T1000 (cell line): Measurements from ENCODE around the gene SMAD5.

Experiments
- DNase-seq: peaks from one replicate; lab custom pipeline; 2025; ENCODE audit warnings: mixed read lengths; lab: John Stamatoyannopoulos, UW

SMAD5 gene

DNA sequence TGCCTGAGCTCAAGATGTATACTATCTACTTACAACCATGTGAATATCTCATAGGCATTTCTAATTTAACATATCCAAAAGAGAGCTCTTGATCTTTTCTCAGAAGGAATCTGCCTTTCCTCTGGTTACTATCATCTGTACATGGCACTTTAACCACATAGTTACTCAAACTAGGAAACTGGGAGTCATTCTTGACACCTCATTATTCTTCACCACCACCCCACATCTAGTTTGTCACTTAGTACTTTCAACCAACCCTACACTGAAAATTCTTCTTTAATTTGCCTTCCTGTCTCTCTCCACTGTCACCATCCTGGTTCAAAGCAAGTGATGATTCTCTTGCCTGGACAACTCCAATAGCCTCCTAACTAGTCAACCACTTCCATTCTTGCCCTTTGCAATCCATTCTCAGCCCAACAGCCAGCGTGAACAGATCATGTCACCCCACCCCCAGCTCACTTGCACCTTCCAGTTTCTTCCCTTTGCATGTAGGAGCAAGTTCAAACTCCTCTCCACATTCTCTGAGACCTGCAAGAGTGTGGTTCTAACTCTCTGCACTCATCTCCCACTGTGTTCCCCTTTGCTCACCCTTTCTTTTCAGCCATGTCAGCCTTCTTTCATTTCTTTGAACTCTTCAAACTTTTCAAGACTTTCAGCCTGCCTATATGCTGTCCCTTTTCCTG, 17.3 kb upstream of the SMAD5 start:
- DNase-seq, result no peak

DNA sequence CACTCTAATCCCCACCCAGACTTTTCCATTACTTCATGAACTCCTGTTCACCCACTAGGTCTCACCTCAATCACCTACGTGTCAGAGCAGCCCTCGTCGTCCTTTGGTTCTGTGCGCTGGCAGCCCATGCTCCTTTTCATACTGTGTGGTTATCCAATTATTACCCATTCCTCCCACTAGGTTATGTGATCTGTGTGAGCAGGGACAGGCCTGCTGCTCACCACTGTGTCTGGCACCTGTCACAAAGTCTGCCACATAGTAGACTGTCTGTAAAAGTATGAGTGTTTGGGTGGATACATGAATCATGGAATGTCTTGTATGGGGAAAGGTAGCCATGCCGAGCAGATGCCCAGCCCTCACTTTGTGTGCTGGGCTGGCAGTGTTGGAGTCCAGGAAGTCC, 12.1 kb upstream of the SMAD5 start:
- DNase-seq, result no peak

DNA sequence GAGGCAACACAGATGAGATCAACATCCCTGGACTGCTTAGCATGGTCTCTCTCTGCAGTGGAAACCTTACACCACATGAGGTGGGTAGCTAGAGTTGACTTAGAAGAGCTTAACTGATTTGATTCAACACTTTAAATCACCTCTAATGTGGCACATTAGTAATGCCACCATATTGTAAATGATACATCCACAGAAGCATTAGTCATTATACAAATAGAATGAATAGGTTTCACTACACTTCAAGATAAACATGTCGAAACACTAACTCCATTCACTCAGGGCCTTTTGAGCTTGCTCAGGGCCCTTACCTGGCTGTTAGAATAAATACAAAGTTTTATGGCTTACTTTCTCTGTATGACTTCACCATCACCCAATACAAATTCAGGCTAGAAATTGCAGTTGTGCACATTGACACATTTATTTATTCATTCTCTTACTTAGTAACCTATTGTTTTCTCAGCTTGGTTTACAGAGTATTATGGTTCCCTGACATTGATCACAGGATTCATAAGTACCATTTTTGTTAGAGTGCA, 9.3 kb upstream of the SMAD5 start:
- no peak for DNase-seq

DNA sequence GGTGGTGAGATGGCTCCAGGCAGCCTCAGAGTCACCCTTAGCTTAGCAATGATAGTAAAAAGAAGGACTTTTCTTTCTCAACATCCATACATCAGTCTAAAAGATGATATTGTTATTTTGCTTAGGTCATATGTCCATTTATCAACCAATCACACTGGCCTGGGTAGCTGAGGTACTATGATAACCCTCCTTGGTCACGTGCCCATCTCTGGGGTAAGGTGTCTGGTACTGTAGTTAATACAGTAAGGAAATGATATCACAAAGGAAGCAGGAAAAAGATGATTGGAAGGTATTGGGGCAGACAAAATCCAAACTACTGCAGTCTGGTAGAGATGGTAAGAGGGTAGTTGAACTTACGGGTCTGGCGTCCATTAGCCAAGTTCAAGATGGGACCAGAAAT, 5.1 kb upstream of the SMAD5 start:
- DNase-seq, result no peak

DNA sequence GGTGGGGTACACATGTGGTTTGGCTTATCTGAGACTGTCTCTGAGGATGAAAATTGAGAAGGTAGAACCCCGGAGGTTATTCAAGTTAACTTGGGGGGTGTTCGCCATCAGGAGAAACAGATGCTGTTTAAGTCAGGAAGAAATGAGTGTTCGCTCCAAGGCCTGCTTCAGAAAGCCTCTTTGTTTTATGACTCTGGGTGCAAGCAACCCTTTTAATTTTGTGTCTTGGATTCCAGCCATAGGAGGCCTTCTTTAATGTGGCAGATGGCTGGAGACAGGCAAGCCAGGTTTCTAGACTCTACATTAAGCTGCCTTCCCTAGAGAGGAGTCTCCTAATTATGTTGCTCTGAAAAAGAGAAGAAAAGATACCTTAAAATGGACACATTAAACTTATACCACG, 4.2 kb upstream of the SMAD5 start:
- no peak for DNase-seq

DNA sequence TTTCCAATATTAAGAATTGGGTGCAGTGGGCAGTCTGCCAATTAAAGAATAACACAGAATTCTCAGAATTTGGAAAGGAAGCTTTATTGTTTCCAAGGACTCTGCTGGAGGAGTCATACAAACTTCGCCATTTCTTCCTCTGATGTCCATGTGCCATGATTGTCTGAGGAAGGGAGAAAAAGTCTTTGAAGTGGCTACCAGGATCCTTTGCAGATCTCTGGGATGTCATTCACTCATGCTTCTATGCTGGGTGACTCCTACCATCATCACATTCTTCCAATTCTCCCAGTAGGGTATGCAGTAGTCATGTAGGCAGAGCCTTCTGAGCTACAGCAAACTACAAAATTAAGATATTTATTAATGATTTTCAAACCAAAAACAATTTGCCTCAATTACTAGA, 3.2 kb upstream of the SMAD5 start:
- no peak for DNase-seq

DNA sequence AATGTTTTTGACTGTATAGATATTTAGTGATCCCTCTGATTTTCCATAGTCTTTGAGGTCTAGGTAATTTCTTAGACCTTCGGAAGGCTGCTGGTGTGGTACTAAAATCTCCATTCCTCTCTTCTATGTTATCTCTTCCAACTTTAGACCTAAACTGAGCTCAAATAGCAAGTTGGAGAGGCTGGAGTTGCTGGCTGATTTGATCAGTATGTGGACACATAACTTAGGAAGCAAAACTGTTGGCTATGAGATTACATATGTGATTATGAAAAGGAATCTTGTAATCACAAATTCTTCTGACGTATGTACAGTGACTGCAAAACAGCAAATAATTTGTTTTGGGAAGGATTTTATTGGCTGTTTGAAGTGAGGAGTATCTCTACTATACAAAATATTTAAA, 2.1 kb upstream of the SMAD5 start:
- DNase-seq, result no peak

DNA sequence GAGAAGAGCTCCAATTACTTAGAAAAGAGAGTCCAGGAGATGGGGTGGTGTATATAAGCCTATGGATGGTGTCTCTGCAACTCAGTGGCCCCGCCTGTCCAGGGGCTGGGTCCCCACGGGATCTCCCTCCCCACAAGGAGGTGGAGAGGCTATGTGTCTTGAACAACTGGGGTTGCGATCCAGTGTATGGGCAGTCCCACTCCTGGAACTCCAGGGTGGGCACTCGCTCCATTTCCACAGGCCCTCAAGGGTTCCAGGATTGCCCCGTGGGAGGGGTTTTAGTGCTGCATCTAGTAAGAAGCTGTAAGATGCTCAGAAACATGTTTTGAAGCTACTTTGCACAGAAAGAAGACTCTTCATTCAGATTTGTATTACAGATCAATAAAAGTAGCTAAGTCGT, 558 bp upstream of the SMAD5 start:
- no peak for DNase-seq

DNA sequence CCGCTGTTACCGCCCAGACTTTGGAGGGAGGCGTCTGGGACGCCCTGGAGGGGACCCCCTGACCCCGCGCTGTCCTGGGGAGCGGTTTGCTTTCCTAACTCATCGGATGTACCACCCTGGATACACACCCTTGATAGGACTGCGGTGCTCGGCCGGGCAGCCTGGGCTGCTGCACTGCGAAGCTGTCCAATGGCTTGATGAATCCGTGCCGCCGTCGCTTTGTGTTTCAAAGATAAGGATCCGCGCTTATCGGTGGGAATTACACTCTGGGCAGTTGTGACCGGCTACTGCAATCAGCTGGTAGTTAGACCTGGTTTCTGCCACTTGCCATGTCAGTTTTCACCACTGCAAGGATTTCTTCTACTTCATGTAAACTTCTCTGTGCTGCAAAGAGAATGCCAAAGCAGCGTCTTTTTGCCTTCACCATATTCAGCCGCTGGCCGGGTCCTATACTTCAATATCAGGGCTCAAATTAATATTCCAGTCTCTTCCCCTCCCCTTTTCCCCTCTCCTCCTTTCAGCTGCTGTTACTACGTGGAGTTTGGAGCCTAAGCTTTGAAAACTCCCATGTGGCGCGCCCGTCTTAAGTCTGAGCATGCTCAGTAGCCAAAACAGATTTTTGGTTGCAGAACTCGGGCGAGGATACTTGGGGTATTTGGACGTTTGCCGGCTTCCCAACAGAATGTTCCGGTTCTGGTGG, 727 bp downstream of the SMAD5 start:
- peak; percentile 6 for DNase-seq

DNA sequence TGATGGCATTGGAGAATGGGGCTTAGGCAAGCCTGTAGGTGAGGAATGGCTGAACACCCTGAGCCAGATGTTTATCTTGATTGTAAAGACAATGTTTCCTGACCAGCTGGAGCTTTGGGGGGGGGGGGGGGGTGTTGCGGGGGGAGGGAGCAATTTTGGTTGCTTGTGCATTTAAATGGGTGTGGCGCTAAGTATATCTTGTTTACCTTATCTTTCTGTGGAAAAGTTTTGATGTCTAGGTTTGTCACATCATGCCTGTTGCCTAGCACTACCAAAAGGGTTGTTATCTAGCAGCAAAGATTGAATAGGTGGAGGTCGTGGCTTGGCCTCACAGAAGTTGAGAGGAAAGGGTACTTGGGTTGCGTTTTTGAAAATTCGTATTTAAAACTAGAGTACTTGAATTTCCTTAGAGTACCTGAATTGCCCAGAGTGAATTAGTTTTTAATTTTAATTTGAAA, 1.3 kb downstream of the SMAD5 start:
- DNase-seq, result no peak

DNA sequence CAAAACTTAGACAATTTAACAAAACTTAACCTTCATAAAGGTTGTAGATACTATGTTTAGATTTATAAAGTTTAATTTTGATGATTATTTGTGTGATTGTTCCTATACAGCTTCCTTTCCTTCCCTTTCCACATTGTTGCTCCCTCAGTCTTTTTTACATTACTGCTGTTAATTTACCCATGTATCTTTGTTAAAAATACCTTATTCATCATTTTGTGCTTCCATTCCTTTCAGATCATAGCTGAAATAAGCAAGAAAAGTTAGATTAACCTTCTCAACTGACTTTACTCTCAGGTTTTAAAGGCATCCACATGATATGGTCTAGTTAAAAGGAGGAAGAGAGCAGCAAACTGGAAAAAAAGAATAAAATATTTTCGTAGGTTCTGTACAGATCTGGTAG, 2.0 kb downstream of the SMAD5 start:
- DNase-seq, result no peak

DNA sequence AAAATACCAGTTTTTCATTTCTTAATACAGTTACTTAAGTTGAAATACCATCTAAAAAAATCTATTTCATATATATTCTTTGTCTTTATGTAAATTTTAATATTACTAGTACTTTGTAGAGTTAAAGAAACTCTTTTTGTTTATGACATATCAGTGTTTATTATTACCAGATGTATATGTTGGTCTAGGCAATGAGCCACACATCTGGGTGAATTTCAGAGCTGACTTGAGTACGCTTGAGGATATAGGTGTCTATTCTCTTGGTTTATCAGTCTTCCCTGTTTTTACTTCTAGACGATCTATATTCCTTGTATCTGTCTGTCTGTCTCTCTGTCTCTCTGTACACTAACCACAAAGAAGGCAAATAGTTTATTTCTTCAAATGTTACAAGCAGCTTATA, 2.9 kb downstream of the SMAD5 start:
- no peak for DNase-seq

DNA sequence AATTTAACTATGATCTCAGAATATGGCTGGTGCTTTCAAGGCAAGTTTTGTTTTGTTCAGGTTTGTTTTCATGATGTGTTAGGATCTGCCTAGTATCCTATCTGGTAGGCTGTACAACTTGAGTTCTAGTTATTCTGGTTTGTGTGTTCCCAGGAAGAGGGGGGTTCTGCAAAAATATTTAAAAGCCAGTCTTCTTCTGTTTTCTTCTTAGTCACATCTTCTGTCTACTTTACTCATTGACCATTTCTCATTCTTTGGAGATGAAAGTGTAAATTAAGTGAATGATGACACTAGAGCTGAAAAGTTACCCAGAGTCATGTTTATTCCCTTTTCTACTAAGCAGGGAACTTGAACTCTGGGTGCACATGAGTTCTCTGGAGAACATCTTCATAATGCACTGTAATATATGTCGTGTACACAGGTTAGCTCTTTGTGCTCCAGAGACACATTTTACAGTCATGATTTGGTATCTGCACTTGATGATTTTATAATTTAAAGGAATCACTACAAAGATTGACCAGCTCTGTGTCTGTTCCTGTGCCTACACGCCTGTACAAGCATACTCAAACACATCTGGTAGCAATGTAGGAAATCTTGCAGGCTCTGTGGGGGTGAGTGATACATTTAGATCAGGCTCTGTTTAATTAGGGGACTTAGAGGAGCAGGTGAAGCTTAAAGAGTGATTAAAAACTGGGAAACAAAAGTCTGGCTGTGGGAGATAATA, 5.0 kb downstream of the SMAD5 start:
- no peak for DNase-seq

DNA sequence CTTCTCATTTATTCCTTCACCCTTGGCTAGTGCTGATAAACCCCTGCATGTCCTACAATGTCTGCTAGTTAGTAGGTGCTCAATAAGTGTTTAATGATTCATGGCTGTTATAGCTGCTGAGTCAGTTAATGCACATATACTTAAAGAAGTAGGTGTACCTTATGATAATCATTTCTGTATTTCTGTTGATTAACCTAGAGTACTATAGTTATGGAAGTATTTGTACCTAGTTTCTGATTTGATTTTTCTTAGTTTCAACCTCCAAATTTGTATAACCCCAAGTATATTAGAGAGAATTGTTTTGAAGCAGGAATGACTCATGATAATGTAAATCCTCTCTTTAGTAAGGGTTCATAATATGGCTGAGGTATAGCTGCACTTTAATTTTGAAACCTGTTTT, 8.9 kb downstream of the SMAD5 start:
- DNase-seq, result no peak

DNA sequence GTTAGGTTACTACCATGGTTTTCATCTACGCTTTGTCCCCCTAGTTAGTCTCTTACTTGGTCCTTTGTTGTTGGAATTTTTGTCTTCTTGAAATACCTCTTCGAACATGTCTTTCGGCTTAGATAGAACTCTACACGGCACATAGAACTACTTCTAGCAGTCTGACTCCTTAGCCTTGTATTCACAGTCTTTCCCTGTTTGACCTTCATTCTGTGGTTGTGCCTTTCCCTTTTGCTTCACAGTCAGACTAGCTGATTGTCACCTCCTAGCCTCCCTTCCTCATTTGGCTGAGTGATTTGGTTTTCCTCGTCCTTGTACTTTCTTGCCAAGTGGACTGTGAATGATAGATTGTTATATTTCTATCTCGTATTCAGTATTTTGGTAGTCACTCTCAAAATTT, 10.7 kb downstream of the SMAD5 start:
- no peak for DNase-seq

DNA sequence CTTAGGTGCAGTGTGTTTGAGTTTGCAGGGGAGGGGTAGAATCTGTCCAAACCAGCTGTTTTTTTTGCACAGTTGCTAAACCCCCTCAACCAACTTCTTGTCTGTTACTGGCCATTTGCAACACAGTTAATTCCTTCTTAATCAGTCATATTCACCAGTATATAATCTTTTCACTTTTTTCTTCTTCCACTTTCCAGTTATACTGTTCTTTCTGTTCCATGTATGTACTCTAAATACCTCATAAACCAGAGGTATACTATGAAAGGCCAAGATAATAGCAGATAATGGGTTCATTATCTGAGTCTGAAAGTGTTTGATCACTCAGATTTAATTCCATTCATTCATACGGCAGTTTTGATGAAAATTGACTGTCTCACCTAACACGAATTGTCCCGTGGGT, 11.1 kb downstream of the SMAD5 start:
- DNase-seq, result no peak

DNA sequence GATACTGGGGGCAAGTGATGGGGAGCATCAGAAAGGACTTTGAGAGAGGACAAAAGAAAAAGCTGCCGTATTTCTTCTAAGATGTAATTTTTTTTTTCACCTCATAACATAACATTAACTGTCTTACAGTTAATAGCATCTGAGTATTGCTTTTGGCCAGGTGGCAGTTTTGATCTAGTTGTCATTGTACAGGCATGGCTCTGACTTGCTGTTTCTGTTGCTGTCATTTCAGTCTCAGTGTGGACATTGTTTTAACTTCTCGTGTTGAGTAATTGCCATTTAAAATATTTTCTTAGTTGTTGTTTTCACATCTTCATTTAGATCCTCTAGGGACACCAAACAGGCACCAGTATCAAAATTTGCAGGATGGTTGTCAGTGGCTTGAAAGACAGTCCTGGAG, 12.4 kb downstream of the SMAD5 start:
- no peak for DNase-seq

DNA sequence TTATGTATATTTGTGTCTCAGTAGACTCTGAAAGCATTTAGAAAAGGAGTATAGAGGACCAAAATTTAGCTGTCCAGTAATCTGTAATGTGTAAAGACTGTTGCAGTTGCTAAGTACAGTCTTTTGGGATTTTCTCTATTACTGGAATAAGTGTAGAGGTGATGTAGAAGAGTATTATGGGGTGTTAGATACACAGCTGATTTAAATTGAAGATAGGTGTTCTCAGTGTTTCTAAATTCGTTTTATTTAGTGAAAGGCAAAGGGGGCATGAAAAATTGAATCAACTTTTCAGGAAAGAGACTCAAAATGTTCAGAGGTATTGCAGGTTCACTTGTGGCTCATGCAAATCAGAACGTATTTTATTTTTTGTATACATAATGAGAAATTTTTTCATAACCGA, 13.6 kb downstream of the SMAD5 start:
- DNase-seq, result no peak

DNA sequence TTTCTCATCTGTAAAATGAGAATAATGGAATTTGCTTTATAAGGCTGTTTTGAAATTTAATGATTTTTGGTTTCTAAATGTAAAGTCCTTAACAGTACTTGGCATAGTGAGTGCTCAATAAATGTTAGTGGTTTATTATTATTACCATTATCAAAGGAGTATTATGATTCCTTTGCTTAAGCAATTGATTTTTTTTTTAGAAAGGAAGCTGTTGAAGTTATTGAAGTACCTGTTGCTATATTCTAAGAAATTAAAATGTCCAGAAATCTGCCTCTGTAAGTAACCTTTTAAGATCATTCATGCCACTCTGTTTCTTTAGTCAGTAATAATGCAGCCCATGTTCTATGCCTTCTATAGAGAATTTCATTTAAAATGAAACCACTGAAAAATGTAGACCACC, 15.0 kb downstream of the SMAD5 start:
- DNase-seq, result no peak

DNA sequence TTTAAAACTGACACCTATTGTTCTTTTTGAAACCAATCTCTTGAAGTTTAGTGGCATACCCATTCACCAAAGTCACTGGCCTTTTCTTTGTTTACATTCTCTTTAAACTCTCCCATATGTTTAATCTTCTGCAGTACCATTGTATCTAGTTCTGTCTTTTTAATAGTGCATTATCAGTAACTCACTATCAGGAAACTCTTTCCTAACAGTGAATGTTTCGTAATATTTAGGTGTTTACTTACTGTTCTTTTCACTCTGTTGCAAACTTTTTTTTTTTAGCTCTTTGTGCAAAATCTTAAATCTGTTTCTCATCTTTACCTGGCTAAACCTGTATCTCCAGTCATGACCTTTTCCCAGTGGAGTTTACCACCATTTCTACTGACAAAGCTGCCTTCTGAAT, 17.2 kb downstream of the SMAD5 start:
- DNase-seq, result no peak

DNA sequence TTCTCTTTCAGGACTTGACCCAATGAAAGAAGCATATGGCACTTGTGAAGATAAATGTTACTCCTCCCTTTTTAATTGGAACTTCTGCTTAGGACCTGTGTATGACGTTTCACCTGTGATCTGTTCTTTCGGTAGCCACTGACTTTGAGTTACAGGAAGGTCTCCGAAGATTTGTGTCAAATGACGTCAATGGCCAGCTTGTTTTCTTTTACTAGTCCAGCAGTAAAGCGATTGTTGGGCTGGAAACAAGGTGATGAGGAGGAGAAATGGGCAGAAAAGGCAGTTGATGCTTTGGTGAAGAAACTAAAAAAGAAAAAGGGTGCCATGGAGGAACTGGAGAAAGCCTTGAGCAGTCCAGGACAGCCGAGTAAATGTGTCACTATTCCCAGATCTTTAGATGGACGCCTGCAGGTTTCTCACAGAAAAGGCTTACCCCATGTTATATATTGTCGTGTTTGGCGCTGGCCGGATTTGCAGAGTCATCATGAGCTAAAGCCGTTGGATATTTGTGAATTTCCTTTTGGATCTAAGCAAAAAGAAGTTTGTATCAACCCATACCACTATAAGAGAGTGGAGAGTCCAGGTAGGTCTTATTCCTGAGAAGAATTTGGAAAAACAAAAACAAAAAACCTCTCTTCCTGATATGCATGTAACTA, 21.1 kb downstream of the SMAD5 start:
- DNase-seq, result no peak

DNA sequence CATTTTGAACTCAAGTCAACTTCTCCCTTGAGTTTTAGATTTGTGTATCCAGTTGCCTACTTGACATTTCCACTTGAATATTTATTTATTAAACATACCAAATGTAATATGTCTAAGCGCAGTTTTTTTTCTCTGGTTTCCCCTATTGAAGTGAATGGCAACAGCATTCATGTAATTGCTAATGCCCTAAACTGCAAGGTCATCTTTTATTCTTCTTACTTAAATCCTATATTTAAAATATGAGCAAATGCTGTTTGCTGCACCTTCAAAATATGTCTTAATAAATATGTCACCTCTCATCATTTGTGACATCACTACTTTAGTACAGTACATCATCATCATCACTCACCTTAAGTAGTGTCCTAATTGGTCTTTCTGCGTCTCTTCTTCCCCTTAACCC, 22.4 kb downstream of the SMAD5 start:
- no peak for DNase-seq

DNA sequence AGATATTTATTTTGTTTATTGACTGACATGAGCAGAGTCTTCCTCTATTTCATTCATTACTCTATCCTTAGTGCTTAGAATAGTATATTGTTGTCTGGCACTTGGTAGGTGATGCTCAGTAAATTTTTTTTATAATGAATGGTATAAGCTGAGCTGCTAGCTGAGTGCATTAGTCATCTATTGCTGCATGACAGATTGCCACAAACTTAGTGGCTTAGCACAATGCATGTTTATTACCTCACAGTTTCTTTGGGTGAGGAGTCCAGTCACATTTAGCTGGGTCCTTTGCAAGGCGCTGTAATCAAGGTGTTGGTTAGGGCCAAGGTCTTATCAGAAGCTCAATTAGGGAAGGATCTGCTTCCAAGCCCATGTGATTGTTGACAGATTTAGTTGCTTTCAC, 23.1 kb downstream of the SMAD5 start:
- no peak for DNase-seq
